ENCODE measurements around the gene MACIR. TPM values are rescaled to one million over a fixed set of nuclear protein-coding genes. Genes with fewer than 3 reads are reported as not detected.

Gene MACIR
- polyA plus RNA-seq, 1 experiment: 6.3 TPM

DNA sequence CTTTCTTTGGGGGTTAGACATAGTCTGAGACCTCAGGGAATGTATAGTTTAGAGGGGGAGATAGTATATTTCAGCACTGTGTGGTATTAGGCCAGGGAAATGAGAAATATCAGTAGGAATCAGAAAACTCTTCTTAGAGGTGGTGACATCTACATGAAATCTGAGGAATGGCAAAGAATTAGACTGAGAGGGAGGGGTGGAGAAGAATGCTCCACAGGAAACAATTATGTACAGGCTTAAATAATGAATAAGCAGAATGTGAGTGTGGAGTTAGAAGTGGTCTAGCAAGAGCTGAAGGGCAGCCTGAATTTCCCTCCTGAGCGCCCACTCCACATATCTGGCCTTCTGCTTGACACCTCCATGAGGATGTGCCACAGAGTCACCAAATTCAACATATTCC, 3.6 kb upstream of the MACIR start:
- Histone ChIP-seq H3K27ac (ENCODE audit: low read depth, low read length) (no peak overlapping the region), H3K27me3 (ENCODE audit: control insufficient read depth, insufficient read depth, low read length) (no peaks in the 10 kb centered on the region), H3K9me3 (ENCODE audit: control insufficient read depth, insufficient read depth, low read length) (no peaks in the 10 kb centered on the region; the same call in 1 of the 2 replicates), H3K4me3 (ENCODE audit: low read depth, low read length) (no peak overlapping the region)
- CTCF ChIA-PET: interaction anchor here (0.7 to 2.8 kb wide), 3 partner anchors 12 to 23 kb away, joined by 3 to 9 read pairs (median 3); no protein-coding TSS in a partner anchor
- DNase-seq (ENCODE audit: low read depth, low spot score): no peak
- POLR2A ChIA-PET: no interaction called here
- TF ChIP-seq, protein P1, sequence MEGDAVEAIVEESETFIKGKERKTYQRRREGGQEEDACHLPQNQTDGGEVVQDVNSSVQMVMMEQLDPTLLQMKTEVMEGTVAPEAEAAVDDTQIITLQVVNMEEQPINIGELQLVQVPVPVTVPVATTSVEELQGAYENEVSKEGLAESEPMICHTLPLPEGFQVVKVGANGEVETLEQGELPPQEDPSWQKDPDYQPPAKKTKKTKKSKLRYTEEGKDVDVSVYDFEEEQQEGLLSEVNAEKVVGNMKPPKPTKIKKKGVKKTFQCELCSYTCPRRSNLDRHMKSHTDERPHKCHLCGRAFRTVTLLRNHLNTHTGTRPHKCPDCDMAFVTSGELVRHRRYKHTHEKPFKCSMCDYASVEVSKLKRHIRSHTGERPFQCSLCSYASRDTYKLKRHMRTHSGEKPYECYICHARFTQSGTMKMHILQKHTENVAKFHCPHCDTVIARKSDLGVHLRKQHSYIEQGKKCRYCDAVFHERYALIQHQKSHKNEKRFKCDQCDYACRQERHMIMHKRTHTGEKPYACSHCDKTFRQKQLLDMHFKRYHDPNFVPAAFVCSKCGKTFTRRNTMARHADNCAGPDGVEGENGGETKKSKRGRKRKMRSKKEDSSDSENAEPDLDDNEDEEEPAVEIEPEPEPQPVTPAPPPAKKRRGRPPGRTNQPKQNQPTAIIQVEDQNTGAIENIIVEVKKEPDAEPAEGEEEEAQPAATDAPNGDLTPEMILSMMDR (IDR thresholded peaks at IDR 0.05; ENCODE audit: low read depth, low read length): no peak

DNA sequence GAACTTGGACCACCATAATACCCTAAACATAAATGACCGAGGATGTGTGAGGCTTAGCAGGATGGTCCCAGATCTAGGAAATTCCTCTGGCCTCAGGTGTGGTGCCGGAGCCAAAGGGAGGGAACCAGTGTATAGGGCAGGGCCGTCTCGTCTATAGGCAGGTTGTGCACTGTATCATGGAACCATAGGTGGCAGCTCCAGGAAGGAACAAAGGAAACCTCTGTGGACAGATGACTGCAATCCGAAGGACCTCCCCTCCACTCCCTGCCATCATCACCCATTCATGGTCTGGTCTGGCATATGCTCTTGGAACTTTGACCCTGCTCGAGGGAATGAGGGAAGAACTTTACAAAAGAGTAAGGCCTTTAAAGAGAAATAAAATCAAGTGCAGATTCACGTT, 2.9 kb upstream of the MACIR start:
- no peaks in the 10 kb centered on the region; the same call in 1 of the 2 replicates for H3K9me3 ChIP-seq (ENCODE audit: control insufficient read depth, insufficient read depth, low read length)
- CTCF ChIA-PET: interaction anchor here (1.1 to 4.7 kb wide), 5 partner anchors 9 to 220 kb away, joined by 3 to 35 read pairs (median 5); no protein-coding TSS in a partner anchor
- H3K4me3 ChIP-seq (ENCODE audit: low read depth, low read length): no peak overlapping the region
- no peaks in the 10 kb centered on the region for H3K27me3 ChIP-seq (ENCODE audit: control insufficient read depth, insufficient read depth, low read length)
- TF ChIP-seq, protein P1 (IDR thresholded peaks at IDR 0.05; ENCODE audit: low read depth, low read length): no peak
- no peak overlapping the region for H3K27ac ChIP-seq (ENCODE audit: low read depth, low read length)
- no peak for DNase-seq (ENCODE audit: low read depth, low spot score)
- POLR2A ChIA-PET: no interaction called here

DNA sequence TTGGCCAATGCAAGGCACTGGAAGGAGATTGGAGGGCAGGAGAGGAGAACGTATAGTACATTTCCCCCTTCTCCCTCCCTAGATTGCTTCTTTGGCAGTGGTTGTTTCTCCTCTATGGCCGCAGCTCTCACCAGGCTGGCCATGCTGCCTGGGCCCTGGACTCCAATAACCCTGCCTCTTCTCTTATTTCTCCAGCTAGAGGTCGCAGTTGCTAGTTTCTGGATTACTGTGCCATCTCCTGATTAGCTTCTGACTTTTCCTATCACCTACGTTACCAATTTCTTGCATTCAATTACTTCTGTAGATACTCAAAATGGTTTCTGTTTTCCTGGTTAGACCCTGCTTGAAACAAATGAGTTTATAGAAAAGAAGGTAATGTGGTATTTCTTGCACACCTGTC, 2.4 kb upstream of the MACIR start:
- no peak overlapping the region for H3K27ac ChIP-seq (ENCODE audit: low read depth, low read length)
- TF ChIP-seq, protein P1 (IDR thresholded peaks at IDR 0.05; ENCODE audit: low read depth, low read length): peak; percentile 27
- no peaks in the 10 kb centered on the region for H3K27me3 ChIP-seq (ENCODE audit: control insufficient read depth, insufficient read depth, low read length)
- ChIA-PET POLR2A (no interaction called here), CTCF (interaction anchor here (1.1 to 4.7 kb wide), 6 partner anchors 9 to 220 kb away, joined by 3 to 35 read pairs (median 5); no protein-coding TSS in a partner anchor)
- no peak overlapping the region for H3K4me3 ChIP-seq (ENCODE audit: low read depth, low read length)
- DNase-seq (ENCODE audit: low read depth, low spot score): no peak
- no peaks in the 10 kb centered on the region; the same call in 1 of the 2 replicates for H3K9me3 ChIP-seq (ENCODE audit: control insufficient read depth, insufficient read depth, low read length)

DNA sequence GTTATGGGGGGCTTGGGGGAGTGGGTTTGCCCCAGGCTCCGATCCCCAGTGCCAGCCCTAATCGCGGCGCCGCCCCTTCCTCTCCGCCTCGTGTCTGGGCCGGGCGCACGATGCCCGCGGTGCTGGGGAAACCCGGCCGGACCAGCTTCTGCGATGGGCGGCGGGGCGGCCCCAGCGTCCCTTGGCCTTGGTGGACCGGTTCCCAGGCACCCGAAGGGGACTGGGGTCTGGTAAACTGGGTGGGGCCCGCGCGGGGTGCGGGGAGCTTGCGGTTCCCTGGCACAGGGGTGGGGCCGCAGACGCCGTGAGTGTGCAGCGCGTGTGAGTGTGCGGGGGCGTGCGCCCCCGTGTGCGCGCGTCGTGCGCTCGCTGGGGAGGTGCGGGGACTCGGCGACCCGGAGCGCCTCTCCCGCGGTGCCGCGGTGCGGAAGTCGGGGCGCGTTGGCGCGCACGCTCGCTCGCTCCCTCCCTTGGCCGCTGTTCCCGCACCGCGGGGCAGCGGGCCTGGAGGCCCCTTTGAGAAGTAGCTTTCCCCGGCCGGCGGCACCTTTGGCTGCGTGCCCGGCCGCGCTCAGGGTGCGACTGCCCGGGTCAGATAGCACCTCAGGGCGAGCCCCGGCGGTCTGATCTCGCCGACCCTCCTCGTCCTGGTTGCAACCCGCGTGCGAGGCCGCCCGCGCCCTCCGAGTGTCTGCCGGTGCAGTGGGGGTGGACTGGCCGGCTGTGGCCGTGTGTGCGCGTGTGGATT, 568 bp downstream of the MACIR start:
- Histone ChIP-seq H3K4me3 (ENCODE audit: low read depth, low read length) (peak overlapping the region; percentile 89), H3K9me3 (ENCODE audit: control insufficient read depth, insufficient read depth, low read length) (no peaks in the 10 kb centered on the region; the same call in 1 of the 2 replicates), H3K27me3 (ENCODE audit: control insufficient read depth, insufficient read depth, low read length) (no peaks in the 10 kb centered on the region), H3K27ac (ENCODE audit: low read depth, low read length) (no peak overlapping the region)
- no peak for DNase-seq (ENCODE audit: low read depth, low spot score)
- ChIA-PET POLR2A (interaction anchor here (0.5 to 1.4 kb wide), 11 partner anchors 14 to 224 kb away, joined by 3 to 9 read pairs (median 3); partner anchors contain the start of genes GIN1 and PPIP5K2), CTCF (interaction anchor here (0.6 to 4.7 kb wide), 16 partner anchors 13 to 247 kb away, joined by 3 to 35 read pairs (median 3); no protein-coding TSS in a partner anchor)
- TF ChIP-seq, protein P1 (IDR thresholded peaks at IDR 0.05; ENCODE audit: low read depth, low read length): no peak
